ENCODE measurements around the gene SNX20. TPM values are rescaled to one million over a fixed set of nuclear protein-coding genes. Genes with fewer than 3 reads are reported as not detected.
A peak's percentile ranks its signal among the peaks of the same experiment; 100 is the strongest.

The SNX20 gene
- total RNA-seq, 1 experiment from 2014 or later, result not detected

- Histone ChIP-seq H3K4me3 (ENCODE audit: low read depth, low read length, poor library complexity, severe bottlenecking) (no peak overlapping the region), H3K27ac (ENCODE audit: low read depth, low read length, poor library complexity, severe bottlenecking) (no peak overlapping the region), H3K27me3 (replicated peaks; ENCODE audit: insufficient read depth, low read depth, low read length, poor library complexity) (no peaks in the 10 kb centered on the region), H3K9me3 (ENCODE audit: low read depth, low read length, poor library complexity, severe bottlenecking) (no peaks in the 10 kb centered on the region), H3K4me1 (ENCODE audit: insufficient read depth, low read length, poor library complexity, severe bottlenecking) (no peaks in the 10 kb centered on the region), H3K36me3 (ENCODE audit: insufficient read depth, low read length, poor library complexity, severe bottlenecking) (no peaks in the 10 kb centered on the region)
- intact Hi-C loops (cut with micrococcal nuclease; ENCODE audit: unreplicated experiment), result no loop called here
- ChIA-PET CTCF (no interaction called here), POLR2A (ENCODE audit: low non-redundant PET) (no interaction called here)
- peak; percentile 7 for DNase-seq (ENCODE audit: low spot score)
- TF ChIP-seq, protein P1, sequence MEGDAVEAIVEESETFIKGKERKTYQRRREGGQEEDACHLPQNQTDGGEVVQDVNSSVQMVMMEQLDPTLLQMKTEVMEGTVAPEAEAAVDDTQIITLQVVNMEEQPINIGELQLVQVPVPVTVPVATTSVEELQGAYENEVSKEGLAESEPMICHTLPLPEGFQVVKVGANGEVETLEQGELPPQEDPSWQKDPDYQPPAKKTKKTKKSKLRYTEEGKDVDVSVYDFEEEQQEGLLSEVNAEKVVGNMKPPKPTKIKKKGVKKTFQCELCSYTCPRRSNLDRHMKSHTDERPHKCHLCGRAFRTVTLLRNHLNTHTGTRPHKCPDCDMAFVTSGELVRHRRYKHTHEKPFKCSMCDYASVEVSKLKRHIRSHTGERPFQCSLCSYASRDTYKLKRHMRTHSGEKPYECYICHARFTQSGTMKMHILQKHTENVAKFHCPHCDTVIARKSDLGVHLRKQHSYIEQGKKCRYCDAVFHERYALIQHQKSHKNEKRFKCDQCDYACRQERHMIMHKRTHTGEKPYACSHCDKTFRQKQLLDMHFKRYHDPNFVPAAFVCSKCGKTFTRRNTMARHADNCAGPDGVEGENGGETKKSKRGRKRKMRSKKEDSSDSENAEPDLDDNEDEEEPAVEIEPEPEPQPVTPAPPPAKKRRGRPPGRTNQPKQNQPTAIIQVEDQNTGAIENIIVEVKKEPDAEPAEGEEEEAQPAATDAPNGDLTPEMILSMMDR (conservative IDR thresholded peaks at IDR 0.05; ENCODE audit: low read depth, low read length), result 0 out of 2 replicates have a peak, but pooled peaks have one; percentile 10
- TF ChIP-seq EZH2 (IDR thresholded peaks at IDR 0.05; ENCODE audit: borderline replicate concordance, low read depth, low read length, poor library complexity, severe bottlenecking), result no peak
- no TSS peak for BruUV-seq (replicated peaks)
These were observed 53.7 kb downstream of the SNX20 start for GRCh38 chr16:50627419-50627818.

GRCh38 chr16:50626868-50627267, 54.2 kb downstream of the SNX20 start:
- H3K9me3 ChIP-seq (ENCODE audit: low read depth, low read length, poor library complexity, severe bottlenecking), result no peaks in the 10 kb centered on the region
- BruUV-seq (replicated peaks), result no TSS peak
- H3K36me3 ChIP-seq (ENCODE audit: insufficient read depth, low read length, poor library complexity, severe bottlenecking), result no peaks in the 10 kb centered on the region
- no peak for TF ChIP-seq EZH2 (IDR thresholded peaks at IDR 0.05; ENCODE audit: borderline replicate concordance, low read depth, low read length, poor library complexity, severe bottlenecking)
- no peak overlapping the region for H3K4me3 ChIP-seq (ENCODE audit: low read depth, low read length, poor library complexity, severe bottlenecking)
- no peak overlapping the region for H3K27ac ChIP-seq (ENCODE audit: low read depth, low read length, poor library complexity, severe bottlenecking)
- H3K27me3 ChIP-seq (replicated peaks; ENCODE audit: insufficient read depth, low read depth, low read length, poor library complexity), result no peaks in the 10 kb centered on the region
- CTCF ChIA-PET, result no interaction called here
- no peak for DNase-seq (ENCODE audit: low spot score)
- H3K4me1 ChIP-seq (ENCODE audit: insufficient read depth, low read length, poor library complexity, severe bottlenecking), result no peaks in the 10 kb centered on the region
- POLR2A ChIA-PET (ENCODE audit: low non-redundant PET), result no interaction called here
- intact Hi-C loops (cut with micrococcal nuclease; ENCODE audit: unreplicated experiment), result no loop called here

- Histone ChIP-seq H3K4me3 (ENCODE audit: low read depth, low read length, poor library complexity, severe bottlenecking) (no peak overlapping the region), H3K27me3 (replicated peaks; ENCODE audit: insufficient read depth, low read depth, low read length, poor library complexity) (no peaks in the 10 kb centered on the region), H3K27ac (ENCODE audit: low read depth, low read length, poor library complexity, severe bottlenecking) (no peak overlapping the region), H3K9me3 (ENCODE audit: low read depth, low read length, poor library complexity, severe bottlenecking) (no peaks in the 10 kb centered on the region), H3K36me3 (ENCODE audit: insufficient read depth, low read length, poor library complexity, severe bottlenecking) (no peaks in the 10 kb centered on the region), H3K4me1 (ENCODE audit: insufficient read depth, low read length, poor library complexity, severe bottlenecking) (no peaks in the 10 kb centered on the region)
- no peak for DNase-seq (ENCODE audit: low spot score)
- POLR2A ChIA-PET (ENCODE audit: low non-redundant PET), result no interaction called here
- TF ChIP-seq, protein P1 (conservative IDR thresholded peaks at IDR 0.05; ENCODE audit: low read depth, low read length), result no peak
- no peak for TF ChIP-seq EZH2 (IDR thresholded peaks at IDR 0.05; ENCODE audit: borderline replicate concordance, low read depth, low read length, poor library complexity, severe bottlenecking)
- intact Hi-C loops (cut with micrococcal nuclease; ENCODE audit: unreplicated experiment), result no loop called here
- BruUV-seq (replicated peaks), result no TSS peak
- CTCF ChIA-PET, result no interaction called here
These were observed 55.7 kb downstream of the SNX20 start for GRCh38 chr16:50625374-50625773.

GRCh38 chr16:50624449-50624970, 56.6 kb downstream of the SNX20 start:
- Histone ChIP-seq H3K27me3 (replicated peaks; ENCODE audit: insufficient read depth, low read depth, low read length, poor library complexity) (no peaks in the 10 kb centered on the region), H3K9me3 (ENCODE audit: low read depth, low read length, poor library complexity, severe bottlenecking) (no peaks in the 10 kb centered on the region), H3K4me1 (ENCODE audit: insufficient read depth, low read length, poor library complexity, severe bottlenecking) (no peaks in the 10 kb centered on the region), H3K4me3 (ENCODE audit: low read depth, low read length, poor library complexity, severe bottlenecking) (no peak overlapping the region), H3K36me3 (ENCODE audit: insufficient read depth, low read length, poor library complexity, severe bottlenecking) (no peaks in the 10 kb centered on the region), H3K27ac (ENCODE audit: low read depth, low read length, poor library complexity, severe bottlenecking) (no peak overlapping the region)
- ChIA-PET POLR2A (ENCODE audit: low non-redundant PET) (no interaction called here), CTCF (no interaction called here)
- intact Hi-C loops (cut with micrococcal nuclease; ENCODE audit: unreplicated experiment), result no loop called here
- no TSS peak for BruUV-seq (replicated peaks)
- TF ChIP-seq, protein P1 (conservative IDR thresholded peaks at IDR 0.05; ENCODE audit: low read depth, low read length), result no peak
- no peak for TF ChIP-seq EZH2 (IDR thresholded peaks at IDR 0.05; ENCODE audit: borderline replicate concordance, low read depth, low read length, poor library complexity, severe bottlenecking)
- no peak for DNase-seq (ENCODE audit: low spot score)
